Mesothelial cell of epicardium (in vitro differentiated cells): ENCODE measurements around the gene VCAM1. TPM values are rescaled to one million over a fixed set of nuclear protein-coding genes. Genes with fewer than 3 reads are reported as not detected.

ENCODE experiments used
- DNase-seq, 2 experiments: peaks; one replicate each; pipeline ENCODE4 v3.0.0; 2021; ENCODE audit warnings: low spot score in 2 of 2; ENCODE audit not compliant: unreplicated experiment in 2 of 2
- H3K27ac Mint-ChIP-seq: 2 replicates; pipeline ENCODE4 v1.8.0; 2021; ENCODE audit warnings: mixed read lengths
- H3K27me3 Mint-ChIP-seq: 2 replicates; pipeline ENCODE4 v1.8.0; 2021; ENCODE audit warnings: low read depth, mixed read lengths
- H3K36me3 Mint-ChIP-seq: 2 replicates; pipeline ENCODE4 v1.8.0; 2021; ENCODE audit warnings: mixed read lengths
- H3K4me1 Mint-ChIP-seq: 2 replicates; pipeline ENCODE4 v1.8.0; 2021; ENCODE audit warnings: mixed read lengths
- H3K4me3 Mint-ChIP-seq: 2 replicates; pipeline ENCODE4 v1.8.0; 2021; ENCODE audit warnings: mild to moderate bottlenecking, moderate library complexity, mixed read lengths
- H3K9me3 Mint-ChIP-seq: 2 replicates; pipeline ENCODE4 v1.8.0; 2021; ENCODE audit warnings: mixed read lengths
- CTCF ChIP-seq: fragments of 200-600 bp; sonication (generic); IDR thresholded peaks from one replicate; pipeline ENCODE4 v1.5.0; 2021; ENCODE audit warnings: antibody characterized with exemption; ENCODE audit not compliant: unreplicated experiment
- total RNA-seq: library from RNA; stranded (reverse); gene quantifications from 3 replicates; pipeline ENCODE4 v1.2.1, GENCODE V29; 2021

The VCAM1 gene
- total RNA-seq, 1 donor from 2014 or later: 35.6 TPM

- Mint-ChIP-seq H3K9me3 (no peaks in the 10 kb centered on the region), H3K4me3 (no peak overlapping the region), H3K4me1 (peaks cover 4% of the 10 kb centered on the region), H3K36me3 (no peaks in the 10 kb centered on the region), H3K27me3 (peaks cover 3% of the 10 kb centered on the region), H3K27ac (no peak overlapping the region)
- TF ChIP-seq CTCF: no peak
- no peak for DNase-seq
Observed at GRCh38 chr1:100752791-100753190, 33.2 kb downstream of the VCAM1 start.

- DNase-seq: no peak
- Mint-ChIP-seq H3K27ac (no peak overlapping the region), H3K9me3 (no peaks in the 10 kb centered on the region), H3K4me3 (no peak overlapping the region), H3K4me1 (peaks cover 4% of the 10 kb centered on the region), H3K27me3 (peaks cover 5% of the 10 kb centered on the region), H3K36me3 (no peaks in the 10 kb centered on the region)
- no peak for TF ChIP-seq CTCF
Observed at GRCh38 chr1:100757946-100758345, 38.4 kb downstream of the VCAM1 start.

GRCh38 chr1:100759188-100759587, 39.6 kb downstream of the VCAM1 start:
- H3K27me3 Mint-ChIP-seq: peaks cover 5% of the 10 kb centered on the region
- H3K27ac Mint-ChIP-seq: no peak overlapping the region
- DNase-seq: no peak
- H3K9me3 Mint-ChIP-seq: no peaks in the 10 kb centered on the region
- H3K4me3 Mint-ChIP-seq: no peak overlapping the region
- peaks cover 4% of the 10 kb centered on the region for H3K4me1 Mint-ChIP-seq
- H3K36me3 Mint-ChIP-seq: no peaks in the 10 kb centered on the region
- TF ChIP-seq CTCF: no peak

- DNase-seq: no peak
- Mint-ChIP-seq H3K9me3 (no peaks in the 10 kb centered on the region), H3K27ac (no peak overlapping the region), H3K4me3 (no peak overlapping the region), H3K27me3 (peaks cover 5% of the 10 kb centered on the region), H3K36me3 (no peaks in the 10 kb centered on the region), H3K4me1 (no peaks in the 10 kb centered on the region)
- TF ChIP-seq CTCF: no peak
Observed at GRCh38 chr1:100760511-100760910, 41.0 kb downstream of the VCAM1 start.

- Mint-ChIP-seq H3K9me3 (no peaks in the 10 kb centered on the region), H3K36me3 (no peaks in the 10 kb centered on the region), H3K27me3 (peaks cover 5% of the 10 kb centered on the region), H3K4me1 (no peaks in the 10 kb centered on the region), H3K27ac (no peak overlapping the region), H3K4me3 (no peak overlapping the region)
- no peak for TF ChIP-seq CTCF
- no peak for DNase-seq
Observed at GRCh38 chr1:100762461-100762860, 42.9 kb downstream of the VCAM1 start.
